ENCODE results near the gene SAP30BP.

DNA sequence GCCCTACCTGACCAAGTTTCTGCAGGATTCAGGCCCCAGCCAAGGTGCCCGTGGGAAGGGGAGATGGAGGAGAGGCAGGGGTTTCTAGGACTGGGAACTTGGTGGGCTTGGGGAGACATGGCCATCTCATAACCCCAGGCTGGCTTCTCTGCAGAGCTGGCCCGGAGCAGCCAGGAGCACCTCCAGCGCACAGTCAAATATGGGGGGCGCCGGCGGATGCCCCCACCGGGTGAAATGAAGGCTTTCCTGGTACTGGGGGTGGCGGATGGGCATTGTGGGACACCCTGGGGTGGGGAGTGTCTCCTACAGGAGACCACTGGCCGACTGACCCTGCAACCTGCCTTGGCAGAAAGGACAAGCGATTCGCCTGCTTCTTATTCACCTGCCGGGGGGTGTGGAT is 43.1 kb upstream of the SAP30BP start:
- TF ChIP-seq POLR2A (IDR thresholded peaks at IDR 0.05; ENCODE audit: low read length) (no peak), ESRRA (IDR thresholded peaks at IDR 0.05; ENCODE audit: borderline replicate concordance, low read length) (no peak), EP300 (IDR thresholded peaks at IDR 0.05) (no peak), MAZ (IDR thresholded peaks at IDR 0.05; ENCODE audit: borderline replicate concordance, low read depth, low read length) (no peak)
- TF ChIP-seq, protein P1, sequence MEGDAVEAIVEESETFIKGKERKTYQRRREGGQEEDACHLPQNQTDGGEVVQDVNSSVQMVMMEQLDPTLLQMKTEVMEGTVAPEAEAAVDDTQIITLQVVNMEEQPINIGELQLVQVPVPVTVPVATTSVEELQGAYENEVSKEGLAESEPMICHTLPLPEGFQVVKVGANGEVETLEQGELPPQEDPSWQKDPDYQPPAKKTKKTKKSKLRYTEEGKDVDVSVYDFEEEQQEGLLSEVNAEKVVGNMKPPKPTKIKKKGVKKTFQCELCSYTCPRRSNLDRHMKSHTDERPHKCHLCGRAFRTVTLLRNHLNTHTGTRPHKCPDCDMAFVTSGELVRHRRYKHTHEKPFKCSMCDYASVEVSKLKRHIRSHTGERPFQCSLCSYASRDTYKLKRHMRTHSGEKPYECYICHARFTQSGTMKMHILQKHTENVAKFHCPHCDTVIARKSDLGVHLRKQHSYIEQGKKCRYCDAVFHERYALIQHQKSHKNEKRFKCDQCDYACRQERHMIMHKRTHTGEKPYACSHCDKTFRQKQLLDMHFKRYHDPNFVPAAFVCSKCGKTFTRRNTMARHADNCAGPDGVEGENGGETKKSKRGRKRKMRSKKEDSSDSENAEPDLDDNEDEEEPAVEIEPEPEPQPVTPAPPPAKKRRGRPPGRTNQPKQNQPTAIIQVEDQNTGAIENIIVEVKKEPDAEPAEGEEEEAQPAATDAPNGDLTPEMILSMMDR (IDR thresholded peaks at IDR 0.05) = no peak
- TF ChIP-seq, protein P2, sequence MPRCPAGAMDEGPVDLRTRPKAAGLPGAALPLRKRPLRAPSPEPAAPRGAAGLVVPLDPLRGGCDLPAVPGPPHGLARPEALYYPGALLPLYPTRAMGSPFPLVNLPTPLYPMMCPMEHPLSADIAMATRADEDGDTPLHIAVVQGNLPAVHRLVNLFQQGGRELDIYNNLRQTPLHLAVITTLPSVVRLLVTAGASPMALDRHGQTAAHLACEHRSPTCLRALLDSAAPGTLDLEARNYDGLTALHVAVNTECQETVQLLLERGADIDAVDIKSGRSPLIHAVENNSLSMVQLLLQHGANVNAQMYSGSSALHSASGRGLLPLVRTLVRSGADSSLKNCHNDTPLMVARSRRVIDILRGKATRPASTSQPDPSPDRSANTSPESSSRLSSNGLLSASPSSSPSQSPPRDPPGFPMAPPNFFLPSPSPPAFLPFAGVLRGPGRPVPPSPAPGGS (IDR thresholded peaks at IDR 0.05) = no peak

Data from A549 (cell line).